K562 (cell line): ENCODE results near the gene SMIM10L2A. TPM values are rescaled to one million over a fixed set of nuclear protein-coding genes. Genes with fewer than 3 reads are reported as not detected.

Experiments used
- ATAC-seq: fragments of 200-7000 bp; cut with Tn5 transposase; 3 replicates; pipeline ENCODE4 v1.9.1; 2020; ENCODE audit warnings: moderate library complexity
- BruUV-seq: library from RNA; stranded (reverse); fragments of 400-500 nt; replicated peaks from 2 replicates; lab custom pipeline; 2021; lab: Mats Ljungman, UMichigan
- CTCF ChIA-PET: fragments of 300-600 bp; formaldehyde crosslinking; extraction: SDS; loops from one replicate; lab custom pipeline; 2021; ENCODE audit warnings: low intra/inter-chr PET ratio; lab: Yijun Ruan, JAX
- POLR2A ChIA-PET: fragments of 300-600, 350-650 bp; sonication (Branson Sonifier 250); formaldehyde crosslinking; extraction: SDS; loops from one replicate; lab custom pipeline; 2021; ENCODE audit warnings: antibody characterized with exemption, inconsistent platforms; lab: Yijun Ruan, JAX
- DNase-seq, 4 experiments: peaks; one replicate each; pipeline versions ENCODE4 v3.0.0 to v3.0.0-alpha.2; 2011 to 2018; ENCODE audit warnings: low spot score in 3 of 4, mixed read lengths in 3 of 4; ENCODE audit errors: extremely low read depth in 1 of 4
- FAIRE-seq: peaks from 2 replicates; lab custom pipeline; 2011; peaks lifted over from hg19 to GRCh38; lab: Jason Lieb, UNC
- H2AFZ ChIP-seq: 2 replicates; pipeline ENCODE4 v1.6.0; 2011; ENCODE audit warnings: low read depth, low read length, control low read depth, inconsistent platforms
- H3K27ac ChIP-seq: fragments of 200-600 bp; 3 replicates; pipeline ENCODE4 v1.8.0; 2011; ENCODE audit warnings: low read depth, mild to moderate bottlenecking, control low read depth, inconsistent platforms, low read length, moderate library complexity, mixed read lengths; ENCODE audit errors: extremely low read depth
- H3K27me3 ChIP-seq, 2 experiments: fragments of 300-600 bp in 1 of 2; 2 replicates in 1 of 2; 3 replicates in 1 of 2; pipeline versions ENCODE4 v1.6.0 to v1.8.0; 2011; ENCODE audit warnings: inconsistent platforms in 2 of 2, low read length in 2 of 2, mild to moderate bottlenecking in 1 of 2, mixed read lengths in 1 of 2, moderate library complexity in 1 of 2; ENCODE audit not compliant: control insufficient read depth in 2 of 2, insufficient read depth in 2 of 2
- H3K36me3 ChIP-seq: fragments of 300-600 bp; 3 replicates; pipeline ENCODE4 v1.8.0; 2011; ENCODE audit warnings: mild to moderate bottlenecking, low read length, inconsistent platforms; ENCODE audit not compliant: control insufficient read depth, insufficient read depth
- H3K4me1 ChIP-seq, 2 experiments: fragments of 200-600 bp in 1 of 2; replicated peaks in 1 of 2; 2 replicates in 1 of 2; 3 replicates in 1 of 2; pipeline versions ENCODE4 v1.5.1 to v1.8.0; 2011; ENCODE audit warnings: inconsistent platforms in 2 of 2, low read length in 2 of 2, mild to moderate bottlenecking in 1 of 2, mixed read lengths in 1 of 2, moderate library complexity in 1 of 2; ENCODE audit not compliant: control insufficient read depth in 2 of 2, insufficient read depth in 2 of 2
- H3K4me2 ChIP-seq: 2 replicates; pipeline ENCODE4 v1.6.1; 2011; ENCODE audit warnings: low read length, control low read depth, inconsistent platforms, mixed read lengths; ENCODE audit not compliant: insufficient read depth
- H3K4me3 ChIP-seq: fragments of 200-600 bp; sonication (generic), shearing (Covaris generic); 2 replicates; pipeline ENCODE4 v1.5.1; 2016; ENCODE audit warnings: control low read depth, inconsistent platforms
- H3K79me2 ChIP-seq: fragments of 200-600 bp; 3 replicates; pipeline ENCODE4 v1.8.0; 2011; ENCODE audit warnings: low read length, inconsistent platforms; ENCODE audit not compliant: control insufficient read depth, insufficient read depth
- H3K9ac ChIP-seq, 2 experiments: 2 replicates each; pipeline versions ENCODE4 v1.6.0 to v1.6.1; 2011; ENCODE audit warnings: low read depth in 2 of 2, low read length in 2 of 2, control low read depth in 1 of 2, inconsistent platforms in 1 of 2, mild to moderate bottlenecking in 1 of 2, mixed read lengths in 1 of 2; ENCODE audit not compliant: insufficient read depth in 1 of 2
- H3K9me1 ChIP-seq: one replicate; pipeline ENCODE4 v1.6.0; 2011; ENCODE audit warnings: inconsistent platforms, mild to moderate bottlenecking, low read length, moderate library complexity; ENCODE audit not compliant: control insufficient read depth, insufficient read depth
- H3K9me3 ChIP-seq: replicated peaks from 2 replicates; pipeline ENCODE4 v1.5.1; 2011; ENCODE audit warnings: low read depth, low read length, inconsistent platforms; ENCODE audit not compliant: control insufficient read depth, insufficient read depth
- H4K20me1 ChIP-seq: replicated peaks from 2 replicates; pipeline ENCODE4 v1.6.1; 2011; ENCODE audit warnings: low read length, inconsistent platforms, mixed read lengths; ENCODE audit not compliant: control insufficient read depth, insufficient read depth
- FOSL1 ChIP-seq: fragments of 200-800 bp; sonication (Bioruptor generic); conservative IDR thresholded peaks from 2 replicates; pipeline ENCODE4 v1.6.1; 2016; ENCODE audit warnings: missing genetic modification characterization, missing compliant biosample characterization
- FOXA1 ChIP-seq: fragments of 450-650 bp; IDR thresholded peaks from 2 replicates; pipeline ENCODE4 v1.6.1; 2016; ENCODE audit warnings: mild to moderate bottlenecking, borderline replicate concordance
- GABPB1 ChIP-seq: sonication (generic); formaldehyde crosslinking; IDR thresholded peaks from 2 replicates; pipeline ENCODE4 v1.8.0; 2022; ENCODE audit warnings: mild to moderate bottlenecking, missing genetic modification reagents
- MEIS2 ChIP-seq: fragments of 450-650 bp; IDR thresholded peaks from 2 replicates; pipeline ENCODE4 v1.6.1; 2014; ENCODE audit warnings: mild to moderate bottlenecking; ENCODE audit not compliant: partially characterized antibody
- PHB2 ChIP-seq: fragments of 450-650 bp; IDR thresholded peaks from 2 replicates; pipeline ENCODE4 v1.6.1; 2017; ENCODE audit warnings: low read depth
- PHTF2 ChIP-seq: fragments of 250-450 bp; sonication (Bioruptor Pico); IDR thresholded peaks from 2 replicates; pipeline ENCODE4 v1.5.0; 2021; ENCODE audit warnings: mild to moderate bottlenecking
- POLR2B ChIP-seq: fragments of 450-650 bp; IDR thresholded peaks from 2 replicates; pipeline ENCODE4 v1.6.1; 2018; ENCODE audit warnings: low read depth; ENCODE audit not compliant: partially characterized antibody
- SIRT6 ChIP-seq: IDR thresholded peaks from one replicate; pipeline ENCODE4 v1.6.1; 2012; ENCODE audit warnings: low read depth, mild to moderate bottlenecking, control low read depth, inconsistent platforms, low read length, moderate library complexity
- SIX5 ChIP-seq, 2 experiments: IDR thresholded peaks; 2 replicates each; pipeline ENCODE4 v1.6.1; 2011; ENCODE audit warnings: low read length in 2 of 2, borderline replicate concordance in 1 of 2, low read depth in 1 of 2, mild to moderate bottlenecking in 1 of 2, moderate library complexity in 1 of 2; ENCODE audit not compliant: insufficient read depth in 1 of 2
- SMAD1 ChIP-seq: fragments of 150-350 bp; IDR thresholded peaks from 2 replicates; pipeline ENCODE4 v1.6.1; 2014; ENCODE audit warnings: low read length, low read depth; ENCODE audit not compliant: partially characterized antibody
- TCF7 ChIP-seq: sonication (generic); IDR thresholded peaks from 2 replicates; pipeline ENCODE4 v1.6.1; 2016; ENCODE audit warnings: antibody characterized with exemption, borderline replicate concordance
- TFAM ChIP-seq: fragments of 250-450 bp; sonication (Bioruptor Pico); conservative IDR thresholded peaks from 2 replicates; pipeline ENCODE4 v1.5.0; 2021; ENCODE audit warnings: mild to moderate bottlenecking, moderate library complexity
- YY1 ChIP-seq, 3 experiments: IDR thresholded peaks; 2 replicates each; pipeline ENCODE4 v1.6.1; 2011; ENCODE audit warnings: low read length in 2 of 3, mild to moderate bottlenecking in 2 of 3, moderate library complexity in 2 of 3, borderline replicate concordance in 1 of 3, control low read depth in 1 of 3, low read depth in 1 of 3; ENCODE audit not compliant: insufficient read depth in 3 of 3, insufficient replicate concordance in 2 of 3, control insufficient read depth in 1 of 3, insufficient read length in 1 of 3; ENCODE audit errors: extremely low read depth in 1 of 3
- ZNF12 ChIP-seq: sonication (generic); formaldehyde crosslinking; IDR thresholded peaks from 2 replicates; pipeline ENCODE4 v1.4.0; 2020; ENCODE audit warnings: mild to moderate bottlenecking, missing genetic modification reagents
- ZNF232 ChIP-seq: sonication (generic); formaldehyde crosslinking; IDR thresholded peaks from 2 replicates; pipeline ENCODE4 v1.8.0; 2022; ENCODE audit warnings: mild to moderate bottlenecking, missing genetic modification reagents
- WGBS: fragments of 100-300 bp; shearing (Covaris generic); methylation state at CpG from one replicate; pipeline ENCODE4 v1.1.6; 2016; ENCODE audit warnings: low coverage, mixed read lengths; ENCODE audit not compliant: insufficient coverage; ENCODE audit errors: missing lambda C conversion rate; 5-methylcytosine and 5-hydroxymethylcytosine counted together
- in situ Hi-C: fragments of 300-500 bp; cut with MboI; formaldehyde crosslinking; loops from 4 replicates; pipeline ENCODE4 v1.15.0; 2018; ENCODE audit warnings: inconsistent platforms, mixed read lengths
- intact Hi-C: fragments of 100-400 bp; cut with micrococcal nuclease; formaldehyde crosslinking; loops from 2 replicates; pipeline ENCODE4 v1.14.2; 2022
- polyA plus RNA-seq, 8 experiments: library from polyadenylated mRNA; depleted of rRNA in 4 of 8; stranded (reverse) in 5 of 8; unstranded in 3 of 8; fragments of >200 nt; fragmentation: Nextera tagmentation in 2 of 8; fragmentation: Illumina TruSeq in 1 of 8; extraction: Ambion mirVana in 2 of 8; extraction: Trizol in 1 of 8; gene quantifications; 2 replicates each; pipeline versions ENCODE4 v1.2.1 to v1.2.3, GENCODE V29; 2011 to 2014; ENCODE audit warnings: inconsistent platforms in 1 of 8, missing spikeins in 1 of 8
- total RNA-seq, 7 experiments: library from RNA; depleted of rRNA in 6 of 7; stranded (reverse); fragments of >200 nt in 6 of 7; fragmentation: Illumina TruSeq in 2 of 7; extraction: Trizol in 2 of 7; gene quantifications; 2 replicates each; pipeline versions ENCODE4 v1.2.1 to v1.2.3, GENCODE V29; 2011 to 2021; ENCODE audit warnings: low replicate concordance in 1 of 7
- TF ChIP-seq, protein P1 (sequence below): sonication (generic); formaldehyde crosslinking; IDR thresholded peaks from 2 replicates; pipeline ENCODE4 v1.8.1; 2023; ENCODE audit warnings: missing genetic modification reagents, mild to moderate bottlenecking, borderline replicate concordance

The SMIM10L2A gene
- total and polyA plus RNA-seq, 9 of the 15 experiments (the other 6 are each of a cell fraction or from before 2014, with no cell fraction given): 0.03 to 0.14 (median 0.09) TPM; not detected in 2

DNA sequence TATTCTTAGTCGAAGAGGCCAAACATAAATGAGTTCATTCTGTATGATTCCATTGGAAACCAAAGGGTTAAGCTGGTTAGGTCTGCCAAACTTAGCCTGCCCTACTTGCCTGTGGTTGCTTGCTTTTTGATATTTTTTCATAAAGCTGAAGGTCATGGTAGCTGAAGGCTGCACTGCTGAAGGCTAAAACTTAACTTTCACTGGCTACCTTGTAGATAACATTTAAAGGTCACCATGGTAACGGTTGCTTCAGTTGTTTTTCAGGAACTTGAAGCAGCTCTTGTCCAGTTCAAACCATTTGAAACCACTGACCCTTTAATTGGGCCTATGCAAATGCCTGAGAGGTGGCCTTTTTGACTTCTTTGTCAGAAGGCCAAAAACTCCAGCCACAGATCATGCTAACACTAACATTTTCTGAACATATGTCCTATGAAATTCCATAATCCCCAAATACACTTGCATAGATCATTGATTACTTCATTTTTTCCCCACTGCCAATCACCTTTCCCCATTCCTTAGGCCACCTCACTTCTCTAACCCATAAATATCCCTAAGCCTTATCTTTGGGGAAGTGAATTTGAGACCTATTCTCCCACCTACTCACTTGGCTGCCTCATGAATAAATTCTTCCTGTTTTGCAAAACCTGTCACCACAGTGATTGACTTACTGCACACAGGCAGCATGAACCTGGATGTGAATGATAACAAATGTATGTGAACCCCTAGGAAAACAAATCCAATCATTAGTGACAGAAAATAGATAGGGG, 10.7 kb upstream of the SMIM10L2A start (continued):
- TF ChIP-seq YY1 (IDR thresholded peaks at IDR 0.05; ENCODE audit: borderline replicate concordance in 1 of 3, control insufficient read depth in 1 of 3, extremely low read depth in 1 of 3, insufficient read depth in 3 of 3, insufficient read length in 1 of 3, insufficient replicate concordance in 2 of 3, low read depth in 1 of 3, low read length in 2 of 3) (no peak), ZNF232 (no peak), PHTF2 (no peak), GABPB1 (no peak), TFAM (CRISPR knock-in tag) (no peak)

DNA sequence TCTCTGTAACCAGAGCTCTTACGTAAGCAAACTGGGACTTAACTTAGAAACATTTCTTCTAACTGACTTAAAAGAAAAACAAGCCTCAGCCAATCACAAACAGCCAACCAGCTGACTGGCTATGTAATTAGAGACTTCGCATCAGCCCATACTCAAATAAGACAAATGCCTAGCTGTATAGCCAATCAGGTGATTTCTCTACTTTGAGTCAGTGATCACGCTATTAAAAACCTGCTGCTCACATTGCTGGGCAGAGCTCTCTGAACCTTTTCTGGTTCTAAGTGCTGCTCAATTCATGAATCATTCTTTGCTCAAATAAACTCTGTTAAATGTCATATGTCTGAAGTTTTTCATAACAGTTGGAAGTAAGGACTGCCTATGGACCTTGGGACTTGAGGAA, 9.9 kb upstream of the SMIM10L2A start:
- DNase-seq: peak in 1 of 4 experiments; percentile 4
- Histone ChIP-seq H3K27me3 (peaks cover 0 to 3% of the 10 kb centered on the region in 2 experiments; a peak in 2 of 5 replicates), H3K36me3 (no peaks in the 10 kb centered on the region), H3K4me2 (no peak overlapping the region), H3K9me1 (no peaks in the 10 kb centered on the region), H3K9me3 (no peaks in the 10 kb centered on the region), H3K27ac (no peak overlapping the region), H2AFZ (no peak overlapping the region), H4K20me1 (no peaks in the 10 kb centered on the region), H3K79me2 (no peaks in the 10 kb centered on the region), H3K4me1 (peaks cover 0 to 2% of the 10 kb centered on the region in 2 experiments; a peak in 1 of 5 replicates), H3K4me3 (no peak overlapping the region), H3K9ac (no peak overlapping the region)
- intact Hi-C loops: no loop called here
- WGBS: 3% methylated on average over 3 of the region's 3 CpGs
- ChIA-PET CTCF (no interaction called here), POLR2A (no interaction called here)
- in situ Hi-C loops: no loop called here
- no peak for FAIRE-seq
- no TSS peak for BruUV-seq
- no peak for ATAC-seq
- TF ChIP-seq, protein P1, sequence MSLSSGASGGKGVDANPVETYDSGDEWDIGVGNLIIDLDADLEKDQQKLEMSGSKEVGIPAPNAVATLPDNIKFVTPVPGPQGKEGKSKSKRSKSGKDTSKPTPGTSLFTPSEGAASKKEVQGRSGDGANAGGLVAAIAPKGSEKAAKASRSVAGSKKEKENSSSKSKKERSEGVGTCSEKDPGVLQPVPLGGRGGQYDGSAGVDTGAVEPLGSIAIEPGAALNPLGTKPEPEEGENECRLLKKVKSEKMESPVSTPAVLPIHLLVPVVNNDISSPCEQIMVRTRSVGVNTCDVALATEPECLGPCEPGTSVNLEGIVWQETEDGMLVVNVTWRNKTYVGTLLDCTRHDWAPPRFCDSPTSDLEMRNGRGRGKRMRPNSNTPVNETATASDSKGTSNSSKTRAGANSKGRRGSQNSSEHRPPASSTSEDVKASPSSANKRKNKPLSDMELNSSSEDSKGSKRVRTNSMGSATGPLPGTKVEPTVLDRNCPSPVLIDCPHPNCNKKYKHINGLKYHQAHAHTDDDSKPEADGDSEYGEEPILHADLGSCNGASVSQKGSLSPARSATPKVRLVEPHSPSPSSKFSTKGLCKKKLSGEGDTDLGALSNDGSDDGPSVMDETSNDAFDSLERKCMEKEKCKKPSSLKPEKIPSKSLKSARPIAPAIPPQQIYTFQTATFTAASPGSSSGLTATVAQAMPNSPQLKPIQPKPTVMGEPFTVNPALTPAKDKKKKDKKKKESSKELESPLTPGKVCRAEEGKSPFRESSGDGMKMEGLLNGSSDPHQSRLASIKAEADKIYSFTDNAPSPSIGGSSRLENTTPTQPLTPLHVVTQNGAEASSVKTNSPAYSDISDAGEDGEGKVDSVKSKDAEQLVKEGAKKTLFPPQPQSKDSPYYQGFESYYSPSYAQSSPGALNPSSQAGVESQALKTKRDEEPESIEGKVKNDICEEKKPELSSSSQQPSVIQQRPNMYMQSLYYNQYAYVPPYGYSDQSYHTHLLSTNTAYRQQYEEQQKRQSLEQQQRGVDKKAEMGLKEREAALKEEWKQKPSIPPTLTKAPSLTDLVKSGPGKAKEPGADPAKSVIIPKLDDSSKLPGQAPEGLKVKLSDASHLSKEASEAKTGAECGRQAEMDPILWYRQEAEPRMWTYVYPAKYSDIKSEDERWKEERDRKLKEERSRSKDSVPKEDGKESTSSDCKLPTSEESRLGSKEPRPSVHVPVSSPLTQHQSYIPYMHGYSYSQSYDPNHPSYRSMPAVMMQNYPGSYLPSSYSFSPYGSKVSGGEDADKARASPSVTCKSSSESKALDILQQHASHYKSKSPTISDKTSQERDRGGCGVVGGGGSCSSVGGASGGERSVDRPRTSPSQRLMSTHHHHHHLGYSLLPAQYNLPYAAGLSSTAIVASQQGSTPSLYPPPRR (CRISPR knock-in tag): no peak
- TF ChIP-seq TCF7: no peak
- no peak for TF ChIP-seq ZNF12 (CRISPR knock-in tag)
- TF ChIP-seq POLR2B: no peak
- TF ChIP-seq SIX5 (IDR thresholded peaks at IDR 0.05; ENCODE audit: borderline replicate concordance in 1 of 2, insufficient read depth in 1 of 2, low read depth in 1 of 2, low read length in 2 of 2): no peak
- TF ChIP-seq SMAD1: no peak
- no peak for TF ChIP-seq SIRT6
- TF ChIP-seq PHB2: no peak
- no peak for TF ChIP-seq MEIS2
- no peak for TF ChIP-seq FOXA1
- no peak for TF ChIP-seq FOSL1
